NT2/D1 (cell line): ENCODE data around the gene AGPAT4.

Experiments used
- SUZ12 ChIP-seq: IDR thresholded peaks from 2 replicates; pipeline ENCODE4 v1.6.1; 2011; ENCODE audit not compliant: insufficient read length, insufficient read depth; ENCODE audit errors: extremely low read depth
- YY1 ChIP-seq: IDR thresholded peaks from 2 replicates; pipeline ENCODE4 v1.6.1; 2011; ENCODE audit not compliant: insufficient read length, insufficient read depth
- ZNF274 ChIP-seq: IDR thresholded peaks from 2 replicates; pipeline ENCODE4 v1.6.1; 2011; ENCODE audit warnings: mild to moderate bottlenecking, low read depth, low read length

GRCh38 chr6:161154796-161155335 lies 119.0 kb downstream of the AGPAT4 start:
- no peak for TF ChIP-seq ZNF274
- no peak for TF ChIP-seq YY1
- TF ChIP-seq SUZ12 = no peak
